ENCODE measurements around the gene TTYH2. TPM values are rescaled to one million over a fixed set of nuclear protein-coding genes. Genes with fewer than 3 reads are reported as not detected.

Gene TTYH2
- total RNA-seq, 1 experiment from 2014 or later: 5.4 TPM

GRCh38 chr17:74226252-74226651, 12.9 kb downstream of the TTYH2 start:
- no peak for TF ChIP-seq CTCF (IDR thresholded peaks at IDR 0.05; ENCODE audit: insufficient read depth in 1 of 2, low read depth in 1 of 2, low read length in 1 of 2, severe bottlenecking in 1 of 2, unreplicated experiment in 1 of 2)
- H3K4me1 Mint-ChIP-seq (ENCODE audit: low read depth, unreplicated experiment): no peaks in the 10 kb centered on the region
- H3K4me3 Mint-ChIP-seq (ENCODE audit: unreplicated experiment): no peak overlapping the region
- no peaks in the 10 kb centered on the region for H3K4me1 ChIP-seq
- H3K27me3 Mint-ChIP-seq (ENCODE audit: insufficient read depth, unreplicated experiment): no peaks in the 10 kb centered on the region
- H3K36me3 Mint-ChIP-seq (ENCODE audit: insufficient read depth, unreplicated experiment): no peaks in the 10 kb centered on the region
- H3K9me3 ChIP-seq: no peaks in the 10 kb centered on the region
- H3K27ac Mint-ChIP-seq (ENCODE audit: unreplicated experiment): no peak overlapping the region
- DNase-seq: no peak
- CTCF ChIA-PET: interaction anchor here (0.6 kb wide), 1 partner anchor 29 kb away, joined by 3 read pairs; no protein-coding TSS in a partner anchor
- POLR2A ChIA-PET: no interaction called here
- H3K27me3 ChIP-seq (replicated peaks; ENCODE audit: control insufficient read depth, insufficient read depth, low read length): no peaks in the 10 kb centered on the region
- no peaks in the 10 kb centered on the region for H3K9me3 Mint-ChIP-seq (ENCODE audit: unreplicated experiment)
- H3K4me3 ChIP-seq (ENCODE audit: low read depth, low read length): no peak overlapping the region
- intact Hi-C loops (cut with micrococcal nuclease; ENCODE audit: unreplicated experiment): no loop called here
- no TSS peak for BruUV-seq (replicated peaks)
- H3K36me3 ChIP-seq (ENCODE audit: control insufficient read depth, insufficient read depth, low read length): no peaks in the 10 kb centered on the region

DNA sequence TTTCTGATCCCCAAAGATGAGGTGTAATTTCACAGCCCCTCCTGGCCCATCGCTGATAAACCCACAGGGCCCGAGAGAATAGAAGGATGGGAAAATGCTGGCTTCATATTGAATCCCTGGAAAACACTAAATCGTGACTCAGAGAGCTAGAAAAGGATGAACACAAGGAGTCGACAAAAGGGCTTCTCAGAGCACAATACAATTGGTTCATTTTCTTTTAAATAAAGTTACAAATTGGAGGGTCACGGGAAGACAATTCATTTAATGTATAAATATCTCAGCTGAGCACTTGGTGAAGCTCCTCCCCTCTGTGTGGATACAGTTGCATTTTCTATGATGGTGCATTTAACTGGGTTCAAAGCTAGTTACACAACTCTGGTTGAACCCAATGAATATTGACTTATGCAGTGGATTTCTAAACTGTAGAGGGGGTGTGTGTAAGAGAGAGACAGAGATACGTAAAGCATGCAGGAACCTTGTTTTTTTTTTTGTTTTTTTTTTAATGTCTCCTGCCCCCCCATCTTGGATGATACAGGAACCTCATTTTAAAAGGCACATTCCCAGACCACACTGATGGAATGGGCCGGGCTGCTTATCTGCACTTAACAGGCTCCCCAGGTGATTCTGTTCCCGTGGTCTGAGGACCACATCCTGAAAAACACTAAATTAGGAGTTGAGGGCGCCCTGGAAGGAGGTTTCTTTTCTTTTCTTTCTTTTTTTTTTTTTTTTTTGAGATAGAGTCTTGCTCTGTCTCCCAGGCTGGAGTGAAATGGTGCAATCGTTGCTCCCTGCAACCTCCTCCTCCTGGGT, 14.1 kb downstream of the TTYH2 start:
- no peak overlapping the region for H3K27ac Mint-ChIP-seq (ENCODE audit: unreplicated experiment)
- BruUV-seq (replicated peaks): no TSS peak
- Histone ChIP-seq H3K4me1 (no peaks in the 10 kb centered on the region), H3K27me3 (replicated peaks; ENCODE audit: control insufficient read depth, insufficient read depth, low read length) (no peaks in the 10 kb centered on the region), H3K4me3 (ENCODE audit: low read depth, low read length) (no peak overlapping the region), H3K36me3 (ENCODE audit: control insufficient read depth, insufficient read depth, low read length) (no peaks in the 10 kb centered on the region), H3K9me3 (no peaks in the 10 kb centered on the region)
- ChIA-PET POLR2A (no interaction called here), CTCF (no interaction called here)
- no peak for DNase-seq
- no peaks in the 10 kb centered on the region for H3K36me3 Mint-ChIP-seq (ENCODE audit: insufficient read depth, unreplicated experiment)
- no peaks in the 10 kb centered on the region for H3K27me3 Mint-ChIP-seq (ENCODE audit: insufficient read depth, unreplicated experiment)
- peaks cover 7% of the 10 kb centered on the region for H3K4me1 Mint-ChIP-seq (ENCODE audit: low read depth, unreplicated experiment)
- H3K4me3 Mint-ChIP-seq (ENCODE audit: unreplicated experiment): no peak overlapping the region
- intact Hi-C loops (cut with micrococcal nuclease; ENCODE audit: unreplicated experiment): no loop called here
- no peaks in the 10 kb centered on the region for H3K9me3 Mint-ChIP-seq (ENCODE audit: unreplicated experiment)
- no peak for TF ChIP-seq CTCF (IDR thresholded peaks at IDR 0.05; ENCODE audit: insufficient read depth in 1 of 2, low read depth in 1 of 2, low read length in 1 of 2, severe bottlenecking in 1 of 2, unreplicated experiment in 1 of 2)

DNA sequence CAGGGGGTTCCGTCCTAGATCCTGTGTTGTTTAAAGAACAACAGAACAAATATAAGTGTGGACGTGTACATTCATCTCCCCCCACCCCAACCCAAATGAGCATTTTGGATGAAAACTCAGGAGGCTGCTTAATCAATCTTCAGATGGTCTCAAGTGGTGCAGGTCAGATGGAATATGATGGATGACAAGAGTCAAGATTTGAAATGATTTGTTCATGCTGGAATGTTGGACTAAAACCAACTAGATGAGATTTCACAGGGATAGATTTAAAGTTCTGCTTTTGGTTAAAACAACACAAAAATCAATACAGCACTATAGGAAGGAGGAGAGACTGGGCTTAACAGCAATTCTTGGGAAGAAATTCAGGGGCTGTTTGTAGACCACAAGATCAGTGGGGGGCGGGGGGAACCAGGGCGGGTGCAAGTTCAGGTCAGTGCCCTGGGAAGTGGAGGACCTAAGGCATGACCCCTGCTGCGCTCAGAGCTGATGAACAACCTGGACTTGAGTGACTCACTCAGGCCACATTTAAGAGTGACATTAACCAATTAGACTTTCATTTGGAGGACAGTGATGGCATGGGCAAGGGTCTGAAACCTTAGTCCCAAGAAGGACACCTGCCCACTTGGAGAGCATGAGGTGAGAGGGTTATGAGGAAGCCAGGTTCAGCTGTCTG, 15.1 kb downstream of the TTYH2 start:
- H3K27me3 Mint-ChIP-seq (ENCODE audit: insufficient read depth, unreplicated experiment): no peaks in the 10 kb centered on the region
- H3K36me3 Mint-ChIP-seq (ENCODE audit: insufficient read depth, unreplicated experiment): no peaks in the 10 kb centered on the region
- no peak for TF ChIP-seq CTCF (IDR thresholded peaks at IDR 0.05; ENCODE audit: insufficient read depth in 1 of 2, low read depth in 1 of 2, low read length in 1 of 2, severe bottlenecking in 1 of 2, unreplicated experiment in 1 of 2)

More for the DNA sequence above, 15.1 kb downstream of the TTYH2 start:
- intact Hi-C loops (cut with micrococcal nuclease; ENCODE audit: unreplicated experiment): no loop called here
- H3K9me3 Mint-ChIP-seq (ENCODE audit: unreplicated experiment): no peaks in the 10 kb centered on the region
- no peaks in the 10 kb centered on the region for H3K36me3 ChIP-seq (ENCODE audit: control insufficient read depth, insufficient read depth, low read length)
- no peaks in the 10 kb centered on the region for H3K4me1 ChIP-seq
- BruUV-seq (replicated peaks): no TSS peak
- ChIA-PET POLR2A (no interaction called here), CTCF (no interaction called here)
- no peak for DNase-seq
- H3K4me3 Mint-ChIP-seq (ENCODE audit: unreplicated experiment): no peak overlapping the region
- no peaks in the 10 kb centered on the region for H3K27me3 ChIP-seq (replicated peaks; ENCODE audit: control insufficient read depth, insufficient read depth, low read length)
- H3K27ac Mint-ChIP-seq (ENCODE audit: unreplicated experiment): no peak overlapping the region
- no peaks in the 10 kb centered on the region for H3K9me3 ChIP-seq
- no peak overlapping the region for H3K4me3 ChIP-seq (ENCODE audit: low read depth, low read length)
- H3K4me1 Mint-ChIP-seq (ENCODE audit: low read depth, unreplicated experiment): peaks cover 7% of the 10 kb centered on the region
